Kidney (tissue), 14 donors: ENCODE data around the gene SLC25A47. TPM values are rescaled to one million over a fixed set of nuclear protein-coding genes. Genes with fewer than 3 reads are reported as not detected.

Experiments
- DNase-seq, 5 donors: peaks; one replicate each; pipeline ENCODE4 v3.0.0-alpha.2; 2013 to 2020
- FAIRE-seq: peaks from 2 replicates; lab custom pipeline; 2012; peaks lifted over from hg19 to GRCh38; lab: Jason Lieb, UNC
- H3K27ac ChIP-seq, 2 donors: one replicate each; pipeline ENCODE4 v1.7.0; 2013; ENCODE audit warnings: low read depth in 2 of 2, low read length in 2 of 2, inconsistent platforms in 1 of 2
- H3K27me3 ChIP-seq: one replicate; pipeline ENCODE4 v1.7.1; 2013; ENCODE audit warnings: low read length, inconsistent platforms; ENCODE audit not compliant: control insufficient read depth, insufficient read depth
- H3K36me3 ChIP-seq, 3 donors: one replicate each; pipeline versions ENCODE4 v1.7.0 to v1.7.1; 2013; ENCODE audit warnings: low read length in 3 of 3, control low read depth in 1 of 3, inconsistent platforms in 1 of 3; ENCODE audit not compliant: insufficient read depth in 3 of 3, control insufficient read depth in 2 of 3
- H3K4me1 ChIP-seq, 3 donors: one replicate each; pipeline versions ENCODE4 v1.7.0 to v1.7.1; 2013; ENCODE audit warnings: low read length in 3 of 3, inconsistent platforms in 1 of 3, low read depth in 1 of 3; ENCODE audit not compliant: control insufficient read depth in 2 of 3, insufficient read depth in 2 of 3
- H3K4me3 ChIP-seq, 3 donors: one replicate each; pipeline versions ENCODE4 v1.7.0 to v1.8.1; 2013; ENCODE audit warnings: low read length in 3 of 3, control low read depth in 1 of 3, inconsistent platforms in 1 of 3
- H3K9ac ChIP-seq, 3 donors: one replicate each; pipeline versions ENCODE4 v1.7.0 to v1.7.1; 2013; ENCODE audit warnings: low read length in 3 of 3, control low read depth in 1 of 3, inconsistent platforms in 1 of 3
- H3K9me3 ChIP-seq, 3 donors: one replicate each; pipeline versions ENCODE4 v1.7.0 to v1.7.1; 2013; ENCODE audit warnings: low read length in 3 of 3, control low read depth in 1 of 3, inconsistent platforms in 1 of 3; ENCODE audit not compliant: control insufficient read depth in 2 of 3, insufficient read depth in 1 of 3
- CTCF ChIP-seq: IDR thresholded peaks from 3 replicates; pipeline ENCODE4 v1.5.1; 2012; ENCODE audit warnings: mild to moderate bottlenecking, moderate library complexity, borderline replicate concordance; ENCODE audit not compliant: insufficient read depth; ENCODE audit errors: extremely low read depth
- intact Hi-C: fragments of 100-400 bp; cut with DNase I; formaldehyde crosslinking; loops from one replicate; pipeline ENCODE4 v1.11.1; 2022
- polyA plus RNA-seq: library from polyadenylated mRNA; stranded (reverse); fragments of 350-450 nt; fragmentation: Illumina TruSeq; extraction: RNeasy Lipid Tissue Mini Kit (QIAGEN cat#74804); gene quantifications from one replicate; pipeline ENCODE4 v1.2.3, GENCODE V29; 2014; ENCODE audit warnings: low read depth, low replicate concordance; ENCODE audit not compliant: insufficient read depth
- total RNA-seq: library from RNA; stranded (reverse); fragmentation: NEBNext Ultra II Directional; extraction: Animal tissue kit (Norgen Biotek cat#: 25700); gene quantifications from one replicate; pipeline ENCODE4 v1.2.1, GENCODE V29; 2021
- donor health status: control.
- donor health status: control.
- donor health status: control.
- donor health status: control.
- donor health status: control.
- donor health status: DM: yes; HTN: yes; CAD: no.
- donor health status: Normal renal cell carcinoma (clear cell type).

SLC25A47 gene
- total and polyA plus RNA-seq, 2 donors from 2014 or later: 1.0 TPM; not detected in 1

DNA sequence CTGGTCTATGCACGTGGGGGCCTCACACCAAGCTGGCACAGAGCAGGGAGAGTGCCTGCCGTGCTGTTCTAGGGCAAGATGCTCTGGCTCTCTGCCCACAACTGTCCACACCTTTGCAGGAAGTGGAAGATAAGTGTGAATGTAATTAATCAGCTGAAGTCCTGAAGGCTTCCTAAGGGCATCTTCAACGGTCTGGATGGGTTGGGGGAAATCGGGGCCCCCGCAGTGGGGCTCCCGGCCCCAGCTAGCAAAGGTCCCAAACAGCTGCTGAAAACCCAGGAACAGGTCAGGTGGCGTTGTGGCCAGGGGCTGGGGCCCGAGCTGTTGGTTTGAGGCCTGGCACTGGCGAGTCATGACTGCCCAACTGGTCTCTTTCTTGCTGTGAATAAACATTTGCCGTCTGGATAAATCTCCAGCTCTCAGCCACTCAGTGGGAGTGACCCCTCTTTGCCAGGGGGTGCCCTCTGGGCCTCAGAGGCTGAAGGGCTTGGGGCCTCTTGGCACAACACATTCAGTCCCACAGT is 10.2 kb upstream of the SLC25A47 start:
- DNase-seq: no peak
- Histone ChIP-seq H3K36me3 (no peaks in the 10 kb centered on the region), H3K27ac (no peak overlapping the region), H3K4me3 (no peak overlapping the region), H3K9ac (no peak overlapping the region), H3K4me1 (peaks cover 0 to 6% (median 0%) of the 10 kb centered on the region in 3 donors), H3K9me3 (no peaks in the 10 kb centered on the region), H3K27me3 (no peaks in the 10 kb centered on the region)
- no peak for FAIRE-seq
- intact Hi-C loops: no loop called here
- TF ChIP-seq CTCF: no peak

GRCh38 chr14:100313464-100314230 is 9.5 kb upstream of the SLC25A47 start:
- FAIRE-seq (no peak), DNase-seq (no peak)
- Histone ChIP-seq H3K27me3 (no peaks in the 10 kb centered on the region), H3K36me3 (no peaks in the 10 kb centered on the region), H3K27ac (no peak overlapping the region), H3K9ac (no peak overlapping the region), H3K4me3 (no peak overlapping the region), H3K4me1 (peaks cover 0 to 3% (median 0%) of the 10 kb centered on the region in 3 donors), H3K9me3 (no peaks in the 10 kb centered on the region)
- intact Hi-C loops: no loop called here
- no peak for TF ChIP-seq CTCF

DNA sequence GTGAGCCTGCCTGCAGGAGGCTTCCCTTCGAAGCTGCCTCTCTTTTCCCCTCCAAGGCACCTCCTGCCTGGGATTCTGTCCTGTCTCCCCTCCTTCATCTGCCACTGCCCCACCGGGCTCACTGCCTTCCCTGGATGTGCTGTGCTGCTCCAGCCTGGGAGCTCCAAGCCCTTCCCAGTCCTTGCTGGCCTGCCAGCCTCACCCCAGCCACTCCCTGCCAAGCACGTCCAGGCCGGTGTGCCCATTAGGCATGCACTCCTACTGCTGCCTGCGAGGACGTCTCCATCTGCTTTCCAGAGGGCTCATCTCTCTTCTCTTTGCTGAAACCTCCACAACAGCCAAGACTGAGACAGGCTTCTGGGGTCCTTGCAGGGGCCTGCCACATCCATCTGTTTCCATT is 8.4 kb upstream of the SLC25A47 start:
- Histone ChIP-seq H3K9me3 (no peaks in the 10 kb centered on the region), H3K36me3 (no peaks in the 10 kb centered on the region), H3K27ac (no peak overlapping the region), H3K27me3 (no peaks in the 10 kb centered on the region), H3K4me1 (peaks cover 0 to 3% (median 0%) of the 10 kb centered on the region in 3 donors), H3K9ac (no peak overlapping the region), H3K4me3 (no peak overlapping the region)
- DNase-seq (no peak), FAIRE-seq (no peak)
- intact Hi-C loops: no loop called here
- no peak for TF ChIP-seq CTCF
